ENCODE measurements around the gene MBNL3. TPM values are rescaled to one million over a fixed set of nuclear protein-coding genes. Genes with fewer than 3 reads are reported as not detected.

The MBNL3 gene
- total and polyA plus RNA-seq, 2 donors (not counting 3 experiments of a cell fraction or from before 2014, with no cell fraction given): 1.8 to 5.6 TPM

- Histone ChIP-seq H3K4me1 (ENCODE audit: control insufficient read depth, extremely low read depth, insufficient read depth, low read length) (peaks cover 3% of the 10 kb centered on the region), H3K4me3 (replicated peaks in 1 of 3; ENCODE audit: insufficient read depth in 1 of 3, low read depth in 1 of 3, low read length in 3 of 3) (peak overlapping the region; percentile 53 to 81 (median 55)), H4K20me1 (replicated peaks; ENCODE audit: control insufficient read depth, extremely low read depth, insufficient read depth, low read length) (no peaks in the 10 kb centered on the region), H3K79me2 (ENCODE audit: control insufficient read depth, insufficient read depth, low read length) (no peaks in the 10 kb centered on the region), H3K9me1 (replicated peaks; ENCODE audit: control insufficient read depth, extremely low read depth, insufficient read depth, low read length) (no peaks in the 10 kb centered on the region), H3K4me2 (ENCODE audit: insufficient read depth, low read length) (peak overlapping the region; percentile 82), H3K36me3 (ENCODE audit: control insufficient read depth in 2 of 2, extremely low read depth in 1 of 2, insufficient read depth in 2 of 2, low read length in 2 of 2) (no peaks in the 10 kb centered on the region), H3K27me3 (ENCODE audit: control insufficient read depth in 2 of 2, insufficient read depth in 2 of 2, low read length in 2 of 2) (peaks cover 0 to 7% of the 10 kb centered on the region in 2 experiments), H3K9me3 (replicated peaks; ENCODE audit: control insufficient read depth, insufficient read depth, low read length) (no peaks in the 10 kb centered on the region), H3K9ac (replicated peaks; ENCODE audit: extremely low read depth, insufficient read depth, low read length) (peak overlapping the region; percentile 77), H2AFZ (ENCODE audit: low read depth, low read length) (peak overlapping the region; percentile 79), H3K27ac (ENCODE audit: insufficient read depth, low read depth, low read length) (peak overlapping the region; percentile 50)
- DNase-seq (ENCODE audit: low read depth, low spot score) (peak; percentile 1), FAIRE-seq (no peak)
- no peak for TF ChIP-seq CTCF (IDR thresholded peaks at IDR 0.05; ENCODE audit: extremely low read depth in 1 of 2, insufficient read depth in 1 of 2, low read depth in 1 of 2, low read length in 2 of 2)
- TF ChIP-seq FOS (IDR thresholded peaks at IDR 0.05; ENCODE audit: borderline replicate concordance, insufficient read depth, low read length): no peak
- TF ChIP-seq GATA2 (IDR thresholded peaks at IDR 0.05; ENCODE audit: insufficient read depth, insufficient read length, low read depth, low read length): no peak
- TF ChIP-seq MAX (IDR thresholded peaks at IDR 0.05; ENCODE audit: insufficient read depth, insufficient read length): no peak
- no peak for TF ChIP-seq MYC (IDR thresholded peaks at IDR 0.05; ENCODE audit: low read depth, low read length)
- TF ChIP-seq JUN (IDR thresholded peaks at IDR 0.05; ENCODE audit: borderline replicate concordance, insufficient read depth, insufficient read length, low read depth): no peak
- no peak for TF ChIP-seq EZH2 (IDR thresholded peaks at IDR 0.05; ENCODE audit: borderline replicate concordance, low read depth, low read length, severe bottlenecking)
- TF ChIP-seq POLR2AphosphoS5 (IDR thresholded peaks at IDR 0.05; ENCODE audit: insufficient read depth, low read depth, low read length): no peak
- ChIA-PET POLR2A (no interaction called here), CTCF (interaction anchor here (0.7 kb wide), 1 partner anchor 9 kb away, joined by 3 read pairs; no protein-coding TSS in a partner anchor)
- BruUV-seq (replicated peaks): no TSS peak
- intact Hi-C loops (cut with micrococcal nuclease) (loop anchor here (1.0 to 10.0 kb wide), 5 partner anchors 9 to 655 kb away; no protein-coding TSS in a partner anchor), dilution Hi-C loops (cut with MboI; ENCODE audit: extremely low pct_ligation_motif_present, low sequenced_read_pairs) (no loop called here)
These were observed 961 bp upstream of the MBNL3 start for GRCh38 chrX:132489578-132490419.
